NCI-H1694 treated with DMSO at 0.1 percent for 48 hours (cell line): ENCODE measurements around the gene TEF.
"Not testable (repeated sequence)": the region's sequence is repeated elsewhere in the genome, so short reads cannot be mapped to it uniquely, and the experiment has no call there.

Experiments
- DNase-seq: peaks from one replicate; lab custom pipeline; 2025; lab: John Stamatoyannopoulos, UW

Gene TEF

GRCh38 chr22:41383085-41383484 lies 1.3 kb downstream of the TEF start:
- no peak for DNase-seq

- no peak for DNase-seq
Measured at GRCh38 chr22:41384128-41384527, 2.4 kb downstream of the TEF start.

GRCh38 chr22:41387341-41387740 lies 5.6 kb downstream of the TEF start:
- no peak for DNase-seq

GRCh38 chr22:41394012-41394356 lies 12.2 kb downstream of the TEF start:
- no peak for DNase-seq

- no peak for DNase-seq
Measured at GRCh38 chr22:41395531-41396240, 13.9 kb downstream of the TEF start.

GRCh38 chr22:41397143-41397811 lies 15.5 kb downstream of the TEF start:
- no peak for DNase-seq

- DNase-seq, result no peak
Measured at GRCh38 chr22:41398921-41399320, 17.2 kb downstream of the TEF start.

- DNase-seq, result peak; percentile 80
Measured at GRCh38 chr22:41401781-41402648, 20.3 kb downstream of the TEF start.

GRCh38 chr22:41402851-41403250 lies 21.1 kb downstream of the TEF start:
- DNase-seq, result not testable (repeated sequence)

- peak; percentile 86 for DNase-seq
Measured at GRCh38 chr22:41403532-41404318, 22.0 kb downstream of the TEF start.

GRCh38 chr22:41405588-41405987 lies 23.8 kb downstream of the TEF start:
- no peak for DNase-seq

GRCh38 chr22:41406410-41406809 lies 24.7 kb downstream of the TEF start:
- DNase-seq, result no peak

- no peak for DNase-seq
Measured at GRCh38 chr22:41407433-41407832, 25.7 kb downstream of the TEF start.

- DNase-seq, result no peak
Measured at GRCh38 chr22:41408665-41409064, 26.9 kb downstream of the TEF start.

- DNase-seq, result no peak
Measured at GRCh38 chr22:41410311-41410751, 28.6 kb downstream of the TEF start.

GRCh38 chr22:41411021-41411851 lies 29.5 kb downstream of the TEF start:
- DNase-seq, result no peak

GRCh38 chr22:41415554-41415953 lies 33.8 kb downstream of the TEF start:
- no peak for DNase-seq

- no peak for DNase-seq
Measured at GRCh38 chr22:41417622-41418390, 36.1 kb downstream of the TEF start.

- no peak for DNase-seq
Measured at GRCh38 chr22:41418717-41419116, 37.0 kb downstream of the TEF start.

- DNase-seq, result no peak
Measured at GRCh38 chr22:41425660-41426365, 44.1 kb downstream of the TEF start.
